GM18870 (cell line): ENCODE measurements around the gene OR5K4.
"Not testable (repeated sequence)": the region's sequence is repeated elsewhere in the genome, so short reads cannot be mapped to it uniquely, and the experiment has no call there.

Source experiments
- ATAC-seq: cut with Tn5 transposase; IDR thresholded peaks from one replicate; pipeline ENCODE4 v1.9.1; 2021; ENCODE audit warnings: moderate library complexity; ENCODE audit not compliant: unreplicated experiment

The OR5K4 gene

GRCh38 chr3:98367464-98368246, 14.0 kb downstream of the OR5K4 start:
- ATAC-seq = no peak

- ATAC-seq = no peak
These were observed 17.5 kb downstream of the OR5K4 start for GRCh38 chr3:98371186-98371585.

- no peak for ATAC-seq
These were observed 18.2 kb downstream of the OR5K4 start for GRCh38 chr3:98371853-98372252.

- no peak for ATAC-seq
These were observed 18.8 kb downstream of the OR5K4 start for GRCh38 chr3:98372445-98372844.

- ATAC-seq = no peak
These were observed 23.0 kb downstream of the OR5K4 start for GRCh38 chr3:98376631-98377030.

GRCh38 chr3:98388147-98388546, 34.5 kb downstream of the OR5K4 start:
- ATAC-seq = no peak

GRCh38 chr3:98390366-98390765, 36.7 kb downstream of the OR5K4 start, which contains the start of gene OR5K3:
Gene OR5K3 (plus strand): TSS chr3:98390666. CDS start chr3:98390666, 0 bp downstream.
- no peak for ATAC-seq

GRCh38 chr3:98395101-98395500, 41.4 kb downstream of the OR5K4 start:
- ATAC-seq = no peak

GRCh38 chr3:98396482-98396881, 42.8 kb downstream of the OR5K4 start:
- ATAC-seq = not testable (repeated sequence)

GRCh38 chr3:98398513-98398912, 44.9 kb downstream of the OR5K4 start:
- no peak for ATAC-seq

GRCh38 chr3:98402507-98402906, 48.9 kb downstream of the OR5K4 start:
- ATAC-seq = no peak

GRCh38 chr3:98404010-98404409, 50.4 kb downstream of the OR5K4 start:
- no peak for ATAC-seq
